AG08395 (cell line): ENCODE data around the gene QTRT2.

Experiments
- DNase-seq: peaks from one replicate; pipeline ENCODE4 v3.0.0; 2012; ENCODE audit warnings: mixed read lengths, low spot score

Gene QTRT2

GRCh38 chr3:114056130-114057010 is at the start of gene QTRT2, which contains the start of gene CCDC191:
QTRT2 (plus strand) TSS chr3:114056737; CDS start chr3:114065258, 8,521 bp downstream.
CCDC191 (minus strand) TSS chr3:114056526; CDS start chr3:114056466, 60 bp downstream.
- DNase-seq, result peak; percentile 98

DNA sequence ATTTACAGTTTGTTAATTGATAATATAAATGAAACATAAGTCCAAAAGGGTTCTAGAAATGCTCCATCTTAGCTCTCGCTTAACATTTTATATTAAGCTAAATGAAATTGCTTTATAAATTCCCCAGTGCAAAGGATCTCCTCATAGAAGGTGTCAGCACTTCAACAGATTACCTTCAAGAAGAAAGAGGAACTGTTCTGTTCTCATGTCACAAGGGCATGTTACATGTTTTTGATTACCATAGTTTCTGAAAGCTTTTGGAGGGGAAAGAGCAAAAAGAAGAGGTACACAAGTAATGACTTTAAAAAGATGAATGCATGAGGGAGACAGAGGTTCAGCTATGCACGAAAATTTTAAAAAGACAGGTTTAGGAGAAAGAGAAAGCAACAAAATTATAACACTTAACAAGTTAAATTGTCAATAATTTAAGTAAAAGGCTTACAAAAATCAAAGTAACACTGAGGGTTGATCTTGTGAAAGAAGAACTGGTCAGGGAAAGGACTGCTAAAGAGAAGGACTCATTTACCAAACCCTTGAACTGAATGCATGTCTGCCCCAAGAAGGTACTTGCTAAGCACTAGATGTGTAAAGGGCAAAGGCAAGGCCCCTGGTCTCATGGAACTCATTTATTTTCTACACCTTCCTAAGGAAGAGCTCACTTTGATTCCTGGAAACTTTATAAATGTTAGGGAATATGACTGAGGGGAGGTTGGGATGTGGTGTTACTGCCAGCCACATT is 45.3 kb upstream of the QTRT2 start:
- no peak for DNase-seq

GRCh38 chr3:114014211-114014610 is 42.3 kb upstream of the QTRT2 start:
- no peak for DNase-seq

GRCh38 chr3:114019486-114019885 is 37.1 kb upstream of the QTRT2 start:
- DNase-seq, result no peak

DNA sequence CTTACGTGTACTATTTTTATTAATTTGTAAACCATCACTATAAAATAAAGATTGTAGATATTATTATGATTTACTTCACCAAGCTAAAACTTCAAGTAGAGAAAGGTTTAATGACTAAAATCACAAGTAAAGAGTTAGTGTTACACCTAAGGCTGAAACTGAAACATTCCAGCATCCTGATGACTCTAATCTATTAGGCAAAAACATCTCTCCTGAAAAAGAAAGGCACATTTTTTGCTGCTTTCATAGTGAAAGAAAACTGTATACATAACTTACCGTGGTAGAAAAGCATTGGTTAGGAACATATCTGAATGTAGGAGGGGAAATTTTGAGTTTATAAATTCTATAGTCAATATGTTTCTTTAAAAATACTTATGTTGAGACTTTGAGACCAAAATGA is 35.6 kb upstream of the QTRT2 start:
- no peak for DNase-seq

GRCh38 chr3:114022145-114022802 is 34.3 kb upstream of the QTRT2 start:
- no peak for DNase-seq

GRCh38 chr3:114025451-114025850 is 31.1 kb upstream of the QTRT2 start:
- DNase-seq, result no peak

- DNase-seq, result no peak
These were observed 30.2 kb upstream of the QTRT2 start for GRCh38 chr3:114026331-114026730.

- DNase-seq, result no peak
These were observed 22.8 kb upstream of the QTRT2 start for GRCh38 chr3:114033721-114034120.

DNA sequence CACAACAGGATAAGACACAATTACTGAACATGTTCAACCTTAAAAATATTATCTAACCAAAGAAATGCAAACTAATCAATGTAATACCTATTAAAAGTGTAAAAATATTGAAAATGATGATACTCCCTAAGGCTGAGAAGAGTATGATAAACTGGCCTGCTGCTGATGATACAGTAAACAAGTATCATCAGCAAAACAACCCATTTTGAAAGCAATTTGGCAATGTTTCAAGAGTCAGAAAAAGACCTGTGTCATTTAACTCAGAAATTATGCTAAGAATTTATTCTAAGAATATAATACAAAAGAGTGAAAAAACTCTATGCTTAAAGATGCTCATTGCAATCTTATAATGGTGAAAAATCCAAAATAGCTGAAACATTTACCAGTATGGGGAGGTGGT is 22.3 kb upstream of the QTRT2 start:
- no peak for DNase-seq

DNA sequence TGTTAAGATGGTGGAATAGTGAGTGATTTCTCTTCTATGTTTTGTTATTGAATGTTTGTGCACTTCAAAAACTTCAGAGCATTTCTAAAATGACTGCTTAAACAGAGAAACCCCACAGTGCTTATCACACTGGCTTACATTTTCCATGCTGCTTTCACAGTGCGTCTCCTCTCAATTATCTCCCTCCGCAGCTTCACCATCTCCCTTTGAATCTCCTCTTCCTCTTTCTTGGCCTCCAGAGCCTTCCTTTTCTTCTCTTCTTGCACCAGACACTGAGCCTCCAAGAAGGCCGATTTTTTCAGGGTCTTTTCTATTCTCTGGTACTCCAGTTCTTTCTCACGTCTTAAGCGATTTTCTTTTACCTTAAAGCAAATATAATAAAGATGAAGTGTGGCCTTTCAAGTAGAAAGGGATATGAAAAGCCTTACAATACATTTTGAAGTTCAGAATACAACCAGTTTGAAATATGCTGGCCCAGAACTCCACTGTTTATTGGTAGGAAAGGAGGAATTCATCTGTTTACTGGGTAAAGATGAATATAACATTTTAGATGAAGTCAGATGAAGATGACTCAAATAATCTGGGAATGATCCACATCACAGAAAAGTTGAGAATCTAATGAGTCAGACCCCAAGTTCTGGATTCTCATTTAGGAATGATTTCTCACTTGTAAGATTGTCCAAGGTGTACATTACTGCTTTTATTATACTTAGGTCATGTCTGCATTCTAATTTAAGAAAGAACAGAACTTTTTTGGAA is 21.6 kb upstream of the QTRT2 start:
- DNase-seq, result peak; percentile 26

GRCh38 chr3:114035896-114036295 is 20.6 kb upstream of the QTRT2 start:
- DNase-seq, result no peak

GRCh38 chr3:114043205-114043604 is 13.3 kb upstream of the QTRT2 start:
- no peak for DNase-seq

DNA sequence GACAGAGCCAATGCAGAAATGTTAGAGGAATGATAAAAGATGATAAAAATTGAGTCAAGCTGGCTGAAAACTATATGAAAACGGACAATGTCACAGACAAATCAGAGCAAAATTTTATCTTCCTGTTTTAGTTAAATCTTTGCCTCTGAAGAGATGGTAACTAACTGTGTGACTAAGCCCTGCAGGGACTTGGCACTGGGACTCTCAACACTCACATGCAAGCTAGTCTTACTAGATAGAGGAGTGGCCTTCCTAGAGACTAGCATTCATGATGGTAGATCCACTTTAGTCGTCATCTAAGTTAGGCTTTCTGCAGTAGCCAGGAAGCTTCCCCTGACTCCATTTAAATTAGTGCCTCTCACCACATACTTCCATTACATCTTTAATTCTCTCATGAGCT is 4.3 kb upstream of the QTRT2 start:
- peak; percentile 10 for DNase-seq

DNA sequence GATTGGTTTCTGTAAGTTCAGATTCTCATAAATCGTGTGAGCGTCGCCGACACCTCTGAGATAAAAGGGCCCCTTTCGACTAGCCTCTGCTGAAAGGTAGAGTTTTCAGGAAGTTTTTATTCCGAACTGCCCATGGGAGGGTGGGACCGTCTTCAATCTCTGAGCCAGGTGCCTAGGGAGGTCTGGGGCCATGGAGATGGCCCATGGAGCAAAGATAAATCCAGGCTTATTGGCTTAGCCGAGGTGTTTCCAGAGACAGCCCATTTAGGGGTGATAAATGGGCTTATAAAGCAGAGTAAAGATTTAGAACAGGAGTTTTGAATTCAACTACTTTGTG is 442 bp downstream of the QTRT2 start:
- no peak for DNase-seq

- no peak for DNase-seq
These were observed 2.1 kb downstream of the QTRT2 start for GRCh38 chr3:114058646-114059045.

GRCh38 chr3:114060906-114061655 is 4.5 kb downstream of the QTRT2 start:
- DNase-seq, result no peak

DNA sequence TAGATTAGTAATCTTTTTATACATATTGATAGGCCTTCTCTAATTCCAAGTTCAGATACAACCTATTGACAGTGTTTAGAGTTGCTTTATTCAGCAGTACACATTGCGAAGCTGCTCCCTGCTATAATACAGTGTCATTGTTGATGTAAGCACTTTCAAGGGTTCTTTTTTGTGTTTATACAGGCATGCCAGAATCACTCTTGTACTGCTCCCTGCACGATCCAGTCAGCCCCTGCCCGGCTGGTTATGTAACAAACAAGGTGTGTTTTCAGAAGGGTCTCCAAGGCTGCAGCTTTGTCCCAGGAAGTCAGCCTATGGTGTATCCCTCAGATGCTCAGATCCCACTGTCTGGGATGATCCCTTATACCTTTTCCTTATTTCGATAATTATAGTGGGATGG is 11.3 kb downstream of the QTRT2 start:
- DNase-seq, result no peak

DNA sequence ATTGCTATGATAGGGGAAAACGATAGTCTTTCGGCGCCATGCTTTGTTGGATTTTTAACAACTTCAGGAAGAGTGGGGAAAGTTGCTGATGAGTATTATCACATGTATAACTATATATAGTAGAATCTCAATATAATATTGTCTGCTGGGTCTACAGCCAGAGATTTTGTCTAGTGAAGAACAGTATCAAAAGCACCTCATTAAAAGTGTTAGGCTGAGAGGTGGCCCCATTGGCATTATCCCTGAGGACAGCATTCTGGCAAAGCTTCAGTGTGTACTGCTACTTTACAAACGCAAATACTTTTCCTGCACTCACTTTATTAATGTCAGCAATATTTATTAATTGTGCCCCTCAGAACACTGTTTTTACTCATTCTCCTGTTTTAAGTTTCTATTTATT is 11.8 kb downstream of the QTRT2 start:
- no peak for DNase-seq

- DNase-seq, result no peak
These were observed 15.2 kb downstream of the QTRT2 start for GRCh38 chr3:114071786-114072185.

DNA sequence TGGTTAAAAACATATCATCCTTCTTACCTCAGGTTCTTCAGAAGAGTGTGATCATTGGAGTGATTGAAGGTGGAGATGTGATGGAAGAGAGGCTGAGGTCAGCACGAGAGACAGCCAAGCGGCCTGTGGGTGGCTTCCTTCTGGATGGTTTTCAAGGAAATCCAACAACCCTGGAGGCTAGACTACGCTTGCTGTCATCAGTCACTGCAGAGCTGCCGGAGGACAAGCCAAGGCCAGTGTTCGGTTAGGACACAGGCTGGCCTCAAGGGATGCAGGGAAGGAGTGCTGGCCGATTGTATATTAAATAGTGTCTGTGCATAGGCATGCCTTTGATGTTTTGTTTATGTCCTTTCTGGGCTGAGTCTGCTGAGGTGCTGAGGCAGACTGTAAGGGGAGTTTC is 20.2 kb downstream of the QTRT2 start:
- no peak for DNase-seq
